Measurements from ENCODE around the gene CNOT6.

Gene CNOT6

GRCh38 chr5:180468732-180469585, 25.2 kb upstream of the CNOT6 start:
- ATAC-seq: no peak
- TF ChIP-seq ARNTL (CRISPR knock-in tag; IDR thresholded peaks at IDR 0.05; ENCODE audit: borderline replicate concordance, low read depth) (no peak), PPARA (CRISPR knock-in tag; IDR thresholded peaks at IDR 0.05; ENCODE audit: borderline replicate concordance) (no peak), CSDC2 (CRISPR knock-in tag; IDR thresholded peaks at IDR 0.05) (no peak), GLIS3 (CRISPR knock-in tag; IDR thresholded peaks at IDR 0.05) (no peak), PATZ1 (CRISPR knock-in tag; IDR thresholded peaks at IDR 0.05; ENCODE audit: borderline replicate concordance) (no peak), ZNF565 (CRISPR knock-in tag; conservative IDR thresholded peaks at IDR 0.05; ENCODE audit: low read depth) (no peak), BACH2 (CRISPR knock-in tag; IDR thresholded peaks at IDR 0.05; ENCODE audit: borderline replicate concordance) (no peak), ZNF70 (CRISPR knock-in tag; IDR thresholded peaks at IDR 0.05) (no peak), ISL1 (CRISPR knock-in tag; IDR thresholded peaks at IDR 0.05) (no peak), ZFP30 (CRISPR knock-in tag; IDR thresholded peaks at IDR 0.05) (no peak), RARB (CRISPR knock-in tag; IDR thresholded peaks at IDR 0.05) (no peak), POU6F1 (CRISPR knock-in tag; IDR thresholded peaks at IDR 0.05; ENCODE audit: borderline replicate concordance, low read depth) (no peak), OSR1 (CRISPR knock-in tag; IDR thresholded peaks at IDR 0.05) (no peak), ZC3H10 (CRISPR knock-in tag; IDR thresholded peaks at IDR 0.05) (no peak), TOX (CRISPR knock-in tag; IDR thresholded peaks at IDR 0.05; ENCODE audit: borderline replicate concordance) (no peak)

GRCh38 chr5:180469586-180469865, 24.7 kb upstream of the CNOT6 start:
- TF ChIP-seq ISL1 (CRISPR knock-in tag; IDR thresholded peaks at IDR 0.05) (no peak), ZFP30 (CRISPR knock-in tag; IDR thresholded peaks at IDR 0.05) (no peak), ZNF565 (CRISPR knock-in tag; conservative IDR thresholded peaks at IDR 0.05; ENCODE audit: low read depth) (no peak), SNAI2 (CRISPR knock-in tag; IDR thresholded peaks at IDR 0.05) (no peak), TSHZ2 (CRISPR knock-in tag; IDR thresholded peaks at IDR 0.05) (no peak), CREB5 (CRISPR knock-in tag; IDR thresholded peaks at IDR 0.05; ENCODE audit: low read depth) (no peak), ZNF8 (CRISPR knock-in tag; IDR thresholded peaks at IDR 0.05) (no peak), CSDC2 (CRISPR knock-in tag; IDR thresholded peaks at IDR 0.05) (no peak), ZNF70 (CRISPR knock-in tag; IDR thresholded peaks at IDR 0.05) (no peak), TOX (CRISPR knock-in tag; IDR thresholded peaks at IDR 0.05; ENCODE audit: borderline replicate concordance) (no peak), ARNTL (CRISPR knock-in tag; IDR thresholded peaks at IDR 0.05; ENCODE audit: borderline replicate concordance, low read depth) (no peak), ZC3H10 (CRISPR knock-in tag; IDR thresholded peaks at IDR 0.05) (no peak), OSR1 (CRISPR knock-in tag; IDR thresholded peaks at IDR 0.05) (no peak), GLIS3 (CRISPR knock-in tag; IDR thresholded peaks at IDR 0.05) (no peak), PATZ1 (CRISPR knock-in tag; IDR thresholded peaks at IDR 0.05; ENCODE audit: borderline replicate concordance) (no peak)
- no peak for ATAC-seq
